ENCODE data around the gene NKTR. TPM values are rescaled to one million over a fixed set of nuclear protein-coding genes. Genes with fewer than 3 reads are reported as not detected.

Gene NKTR
- total and polyA plus RNA-seq, 9 of the 15 experiments (the other 6 are each of a cell fraction or from before 2014, with no cell fraction given) = 19.7 to 123 (median 92.6) TPM

- peak; percentile 29 for TF ChIP-seq RBM39 (optimal IDR thresholded peaks at IDR 0.05; ENCODE audit: low read depth, low read length)
- TF ChIP-seq CHD1 (IDR thresholded peaks at IDR 0.05; ENCODE audit: low read length) = peak; percentile 67
- 0 out of 2 replicates have a peak, but pooled peaks have one; percentile 29 for TF ChIP-seq CC2D1A (IDR thresholded peaks at IDR 0.05)
- TF ChIP-seq, protein P1, sequence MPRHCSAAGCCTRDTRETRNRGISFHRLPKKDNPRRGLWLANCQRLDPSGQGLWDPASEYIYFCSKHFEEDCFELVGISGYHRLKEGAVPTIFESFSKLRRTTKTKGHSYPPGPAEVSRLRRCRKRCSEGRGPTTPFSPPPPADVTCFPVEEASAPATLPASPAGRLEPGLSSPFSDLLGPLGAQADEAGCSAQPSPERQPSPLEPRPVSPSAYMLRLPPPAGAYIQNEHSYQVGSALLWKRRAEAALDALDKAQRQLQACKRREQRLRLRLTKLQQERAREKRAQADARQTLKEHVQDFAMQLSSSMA (CRISPR knock-in tag; IDR thresholded peaks at IDR 0.05) = no peak
- TF ChIP-seq ZNF282 (CRISPR knock-in tag; IDR thresholded peaks at IDR 0.05) = 0 out of 2 replicates have a peak, but pooled peaks have one; percentile 48
- no peak; the same call in 1 of the 2 replicates for TF ChIP-seq LCOR (CRISPR knock-in tag; IDR thresholded peaks at IDR 0.05)
- peak; percentile 77 for TF ChIP-seq POLR2G (IDR thresholded peaks at IDR 0.05; ENCODE audit: low read depth, low read length)
- TF ChIP-seq SMARCE1 (IDR thresholded peaks at IDR 0.05) = peak; percentile 45; the same call in 1 of the 2 replicates
These were observed 9.3 kb upstream of the NKTR start (continued) for GRCh38 chr3:42590989-42591756.

DNA sequence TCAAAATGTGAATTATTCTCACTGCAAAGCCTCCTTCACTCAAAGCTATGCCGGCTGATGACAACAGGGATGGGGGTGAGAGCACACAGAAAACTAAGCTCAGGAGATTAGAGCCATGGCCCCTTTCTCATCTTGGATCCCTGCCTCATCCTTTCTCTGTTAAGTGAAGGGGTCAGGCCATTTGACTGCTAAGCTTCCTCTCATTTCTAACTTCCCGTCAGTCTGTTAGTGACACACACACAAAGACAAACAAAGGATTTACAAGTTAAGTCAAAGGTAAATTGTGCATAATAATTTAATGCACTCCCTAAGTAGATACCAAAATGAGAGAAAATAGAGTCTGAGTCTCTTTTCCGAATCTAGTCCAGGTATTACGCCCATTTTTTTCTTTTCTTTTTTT, 8.7 kb upstream of the NKTR start:
- intact Hi-C loops (cut with micrococcal nuclease) = no loop called here
- Histone ChIP-seq H3K4me2 (ENCODE audit: insufficient read depth, low read length) (peak overlapping the region; percentile 83), H3K4me1 (replicated peaks in 1 of 2; ENCODE audit: control insufficient read depth in 2 of 2, insufficient read depth in 2 of 2, low read length in 2 of 2) (peaks cover 16 to 21% of the 10 kb centered on the region in 2 experiments; a peak in 4 of 5 replicates), H3K27ac (ENCODE audit: extremely low read depth, low read depth, low read length) (peak overlapping the region; percentile 71), H3K9me1 (ENCODE audit: control insufficient read depth, insufficient read depth, low read length) (no peaks in the 10 kb centered on the region), H3K4me3 (peak overlapping the region; percentile 59), H3K27me3 (ENCODE audit: control insufficient read depth in 2 of 2, insufficient read depth in 2 of 2, low read length in 2 of 2) (no peaks in the 10 kb centered on the region), H3K79me2 (ENCODE audit: control insufficient read depth, insufficient read depth, low read length) (peaks cover 39% of the 10 kb centered on the region), H3K36me3 (ENCODE audit: control insufficient read depth, insufficient read depth, low read length) (peaks cover 48% of the 10 kb centered on the region), H2AFZ (ENCODE audit: low read depth, low read length) (no peak overlapping the region), H3K9me3 (replicated peaks; ENCODE audit: control insufficient read depth, insufficient read depth, low read depth, low read length) (no peaks in the 10 kb centered on the region), H4K20me1 (replicated peaks; ENCODE audit: control insufficient read depth, insufficient read depth, low read length) (no peaks in the 10 kb centered on the region), H3K9ac (ENCODE audit: insufficient read depth in 1 of 2, low read depth in 2 of 2, low read length in 2 of 2) (peak overlapping the region; percentile 81 to 95; a peak in 3 of 4 replicates)
- ATAC-seq (peak; percentile 0; the same call in 1 of the 3 replicates), FAIRE-seq (peak; percentile 26), DNase-seq (ENCODE audit: extremely low read depth in 1 of 4, low spot score in 3 of 4) (no peak)
- 22% methylated on average over 4 of the region's 4 CpGs for WGBS (ENCODE audit: insufficient coverage, low coverage, missing lambda C conversion rate)
- POLR2A ChIA-PET = interaction anchor here (0.6 to 3.4 kb wide), 6 partner anchors 9 to 212 kb away, joined by 3 to 33 read pairs (median 4); partner anchors contain the start of genes HIGD1A, NKTR and SEC22C
- in situ Hi-C loops (cut with MboI) = no loop called here
- TSS peak; percentile 45 for BruUV-seq (replicated peaks)
- CTCF ChIA-PET (ENCODE audit: low intra/inter-chr PET ratio) = no interaction called here
- TF ChIP-seq CTCF (IDR thresholded peaks at IDR 0.05 in 2 of 3, conservative IDR thresholded peaks at IDR 0.05 in 1 of 3; ENCODE audit: insufficient read depth in 2 of 3, low read depth in 1 of 3, low read length in 3 of 3) (no peak), ATF2 (CRISPR knock-in tag; IDR thresholded peaks at IDR 0.05) (no peak), KDM1A (IDR thresholded peaks at IDR 0.05) (no peak), HCFC1 (IDR thresholded peaks at IDR 0.05; ENCODE audit: low read depth, low read length) (no peak), ZNF780A (CRISPR knock-in tag; IDR thresholded peaks at IDR 0.05) (no peak), RBBP5 (IDR thresholded peaks at IDR 0.05; ENCODE audit: borderline replicate concordance, insufficient read depth, low read length, poor library complexity, severe bottlenecking) (peak; percentile 21), RNF2 (IDR thresholded peaks at IDR 0.05) (no peak), MTA1 (IDR thresholded peaks at IDR 0.05; ENCODE audit: borderline replicate concordance) (no peak), RBM17 (IDR thresholded peaks at IDR 0.05; ENCODE audit: borderline replicate concordance, low read depth, low read length) (no peak)

Data from K562 (cell line).